Spleen (tissue), 11 donors: Measurements from ENCODE around the gene FOXK1. TPM values are rescaled to one million over a fixed set of nuclear protein-coding genes. Genes with fewer than 3 reads are reported as not detected.

Experiments
- DNase-seq: peaks from one replicate; pipeline ENCODE4 v3.0.0-alpha.2; 2020
- H3K27ac ChIP-seq, 8 donors: fragments of 200-600 bp; sonication (generic) in 7 of 8; 1 replicate in 4 of 8; 2 replicates in 4 of 8; pipeline versions ENCODE4 v1.5.0 to v1.8.0; 2016 to 2021; ENCODE audit warnings: inconsistent platforms in 4 of 8, mild to moderate bottlenecking in 4 of 8, moderate library complexity in 1 of 8
- H3K27me3 ChIP-seq, 7 donors: fragments of 200-600 bp; sonication (generic) in 6 of 7; replicated peaks in 1 of 7; 1 replicate in 4 of 7; 2 replicates in 3 of 7; pipeline versions ENCODE4 v1.5.0 to v1.8.0; 2016 to 2021; ENCODE audit warnings: inconsistent platforms in 3 of 7, mild to moderate bottlenecking in 1 of 7
- H3K36me3 ChIP-seq, 6 donors: fragments of 200-600 bp; sonication (generic) in 5 of 6; 1 replicate in 4 of 6; 2 replicates in 2 of 6; pipeline versions ENCODE4 v1.5.0 to v1.8.0; 2016 to 2021; ENCODE audit warnings: inconsistent platforms in 2 of 6
- H3K4me1 ChIP-seq, 6 donors: fragments of 200-600 bp; sonication (generic) in 5 of 6; 1 replicate in 3 of 6; 2 replicates in 3 of 6; pipeline versions ENCODE4 v1.5.0 to v1.8.0; 2016 to 2021; ENCODE audit warnings: inconsistent platforms in 3 of 6
- H3K4me3 ChIP-seq, 8 donors: fragments of 200-600 bp; sonication (generic) in 7 of 8; 1 replicate in 4 of 8; 2 replicates in 4 of 8; pipeline versions ENCODE4 v1.5.0 to v1.8.0; 2016 to 2021; ENCODE audit warnings: inconsistent platforms in 4 of 8, mild to moderate bottlenecking in 4 of 8, moderate library complexity in 2 of 8
- H3K9me3 ChIP-seq, 8 donors: fragments of 200-600 bp; sonication (generic) in 7 of 8; 1 replicate in 4 of 8; 2 replicates in 4 of 8; pipeline versions ENCODE4 v1.5.0 to v1.8.0; 2016 to 2021; ENCODE audit warnings: inconsistent platforms in 4 of 8
- POLR2A ChIP-seq, 3 donors: fragments of 450-650 bp; IDR thresholded peaks; one replicate each; pipeline ENCODE4 v1.5.1; 2017; ENCODE audit warnings: antibody characterized with exemption in 3 of 3, mild to moderate bottlenecking in 1 of 3
- POLR2AphosphoS5 ChIP-seq, 3 donors: sonication (generic); formaldehyde crosslinking; IDR thresholded peaks; one replicate each; pipeline ENCODE4 v1.5.1; 2017; ENCODE audit warnings: antibody characterized with exemption in 3 of 3
- WGBS, 5 donors: extraction: QIAGEN DNeasy Blood & Tissue Kit in 3 of 5; methylation state at CpG; one replicate each; pipeline versions ENCODE4 v1.1.5 to v1.1.7; 2013 to 2018; 5-methylcytosine and 5-hydroxymethylcytosine counted together
- intact Hi-C: fragments of 100-400 bp; cut with DNase I; formaldehyde crosslinking; loops from one replicate; pipeline ENCODE4 v1.15.0; 2023; ENCODE audit warnings: low total_unique reads
- polyA plus RNA-seq, 3 donors: library from polyadenylated mRNA; stranded (reverse); fragments of 200-250 nt; gene quantifications; one replicate each; pipeline ENCODE4 v1.2.1, GENCODE V29; 2013
- total RNA-seq, 7 donors: library from RNA; depleted of rRNA in 3 of 7; stranded (reverse); fragments of >200 nt in 3 of 7; fragmentation: NEBNext Ultra II Directional in 4 of 7; extraction: Animal tissue kit (Norgen Biotek cat#: 25700) in 4 of 7; gene quantifications; one replicate each; pipeline versions ENCODE4 v1.1.0 to v1.2.1, GENCODE V29; 2016 to 2021
- TF ChIP-seq, protein P1 (sequence below), 11 experiments: fragments of 200-600 bp in 7 of 11; fragments of 450-650 bp in 4 of 11; sonication (generic) in 4 of 11; IDR thresholded peaks in 8 of 11; conservative IDR thresholded peaks in 3 of 11; 1 replicate in 7 of 11; 2 replicates in 4 of 11; pipeline versions ENCODE4 v1.4.0 to v1.8.0; 2016 to 2021; ENCODE audit warnings: antibody characterized with exemption in 11 of 11, inconsistent platforms in 4 of 11, mild to moderate bottlenecking in 1 of 11
- donor health status: healthy with polysubstance abuse.
- donor health status: DM: no; HTN: no; CAD: no; lungs with moderate emphysema.
- donor health status: DM: no; HTN: no; CAD: no.
- donor health status: Bipolar disorder and iron deficiency.
- donor health status: healthy.
- donor health status: DM: no; HTN: no; CAD: no.
- donor health status: DM: yes; HTN: yes; CAD: no.

Gene FOXK1
- total and polyA plus RNA-seq, 10 donors: 2.6 to 46.0 (median 34.8) TPM

DNA sequence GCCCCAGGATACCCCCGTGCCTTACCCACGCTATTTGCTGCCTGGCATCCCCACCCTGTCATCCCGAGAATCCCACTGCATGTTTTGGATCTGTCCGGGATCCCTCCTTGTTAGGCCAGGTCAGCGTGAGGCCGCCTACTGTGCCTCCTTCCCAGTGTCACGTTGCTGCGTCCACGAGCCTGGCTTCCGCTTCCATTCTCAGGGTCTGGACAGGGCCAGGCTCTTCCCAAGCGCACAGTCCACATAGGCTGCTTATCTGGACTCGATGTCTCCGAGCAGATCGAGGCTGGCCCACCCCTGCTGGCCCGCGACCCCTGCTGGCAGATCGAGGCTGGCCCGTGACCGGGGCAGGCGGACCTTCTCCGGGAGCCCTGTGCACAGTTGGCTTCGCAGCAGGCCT is 27.1 kb downstream of the FOXK1 start:
- intact Hi-C loops: no loop called here
- Histone ChIP-seq H3K9me3 (no peaks in the 10 kb centered on the region), H3K27me3 (no peaks in the 10 kb centered on the region), H3K4me1 (peaks cover 20 to 97% (median 62%) of the 10 kb centered on the region in 6 donors), H3K27ac (no peak overlapping the region), H3K4me3 (no peak overlapping the region), H3K36me3 (peaks cover 0 to 25% (median 0%) of the 10 kb centered on the region in 6 donors)
- WGBS, 5 donors: 94 to 96% (median 95%) methylated on average over 22 of the region's 22 CpGs
- TF ChIP-seq, protein P1, sequence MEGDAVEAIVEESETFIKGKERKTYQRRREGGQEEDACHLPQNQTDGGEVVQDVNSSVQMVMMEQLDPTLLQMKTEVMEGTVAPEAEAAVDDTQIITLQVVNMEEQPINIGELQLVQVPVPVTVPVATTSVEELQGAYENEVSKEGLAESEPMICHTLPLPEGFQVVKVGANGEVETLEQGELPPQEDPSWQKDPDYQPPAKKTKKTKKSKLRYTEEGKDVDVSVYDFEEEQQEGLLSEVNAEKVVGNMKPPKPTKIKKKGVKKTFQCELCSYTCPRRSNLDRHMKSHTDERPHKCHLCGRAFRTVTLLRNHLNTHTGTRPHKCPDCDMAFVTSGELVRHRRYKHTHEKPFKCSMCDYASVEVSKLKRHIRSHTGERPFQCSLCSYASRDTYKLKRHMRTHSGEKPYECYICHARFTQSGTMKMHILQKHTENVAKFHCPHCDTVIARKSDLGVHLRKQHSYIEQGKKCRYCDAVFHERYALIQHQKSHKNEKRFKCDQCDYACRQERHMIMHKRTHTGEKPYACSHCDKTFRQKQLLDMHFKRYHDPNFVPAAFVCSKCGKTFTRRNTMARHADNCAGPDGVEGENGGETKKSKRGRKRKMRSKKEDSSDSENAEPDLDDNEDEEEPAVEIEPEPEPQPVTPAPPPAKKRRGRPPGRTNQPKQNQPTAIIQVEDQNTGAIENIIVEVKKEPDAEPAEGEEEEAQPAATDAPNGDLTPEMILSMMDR (IDR thresholded peaks at IDR 0.05 in 8 of 11, conservative IDR thresholded peaks at IDR 0.05 in 3 of 11): no peak
- TF ChIP-seq POLR2AphosphoS5 (IDR thresholded peaks at IDR 0.05) (peak in 1 of 3 donors; percentile 43), POLR2A (IDR thresholded peaks at IDR 0.05) (no peak)
- no peak for DNase-seq

DNA sequence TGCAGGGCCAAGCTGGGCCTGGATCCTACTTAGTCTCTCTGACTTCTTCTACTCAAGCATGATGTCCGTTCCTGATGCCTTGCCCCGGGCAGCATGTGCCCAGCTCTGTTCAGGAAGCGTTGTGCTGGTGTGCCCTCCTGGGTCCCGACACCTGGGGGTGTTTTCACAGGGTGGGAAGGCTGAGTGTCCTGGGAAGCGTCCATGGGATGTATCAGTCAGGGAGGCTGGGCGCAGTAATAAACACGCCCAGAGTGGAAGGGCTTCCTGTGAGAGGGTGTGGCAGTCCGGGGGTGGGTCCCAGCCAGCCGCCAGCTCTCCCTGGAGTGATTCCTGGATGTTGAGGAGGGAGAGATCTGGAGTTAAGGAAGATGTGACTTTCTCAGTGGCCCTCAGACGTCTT is 29.0 kb downstream of the FOXK1 start:
- no peaks in the 10 kb centered on the region for H3K9me3 ChIP-seq
- no peaks in the 10 kb centered on the region for H3K27me3 ChIP-seq
- DNase-seq: no peak
- peaks cover 0 to 25% (median 0%) of the 10 kb centered on the region in 6 donors for H3K36me3 ChIP-seq
- no peak overlapping the region for H3K4me3 ChIP-seq
- intact Hi-C loops: no loop called here
- H3K4me1 ChIP-seq: peaks cover 20 to 97% (median 69%) of the 10 kb centered on the region in 6 donors
- no peak for TF ChIP-seq POLR2A (IDR thresholded peaks at IDR 0.05)
- TF ChIP-seq POLR2AphosphoS5 (IDR thresholded peaks at IDR 0.05): no peak
- TF ChIP-seq, protein P1 (IDR thresholded peaks at IDR 0.05 in 8 of 11, conservative IDR thresholded peaks at IDR 0.05 in 3 of 11): no peak
- H3K27ac ChIP-seq: no peak overlapping the region
- WGBS, 5 donors: 90 to 94% (median 92%) methylated on average over 10 of the region's 10 CpGs

DNA sequence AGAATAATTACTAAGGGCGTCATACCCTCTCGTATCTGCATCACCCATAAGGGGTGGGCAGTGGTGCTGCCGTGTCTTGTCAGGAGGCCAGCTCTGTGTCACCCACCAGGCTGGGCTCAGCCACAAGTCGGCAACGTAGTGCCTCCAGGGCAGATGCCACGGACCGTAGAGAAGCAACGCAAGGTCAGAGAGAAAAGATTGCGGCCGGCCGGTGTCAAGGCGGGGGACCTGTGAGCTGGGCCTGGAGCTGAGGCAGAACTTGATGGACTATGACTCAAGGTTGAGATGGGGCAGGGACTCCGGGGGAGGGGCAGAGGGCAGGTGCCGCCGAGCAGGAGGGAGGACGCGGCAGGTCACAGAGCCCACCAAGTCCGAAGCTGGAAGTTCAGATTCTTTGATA is 29.5 kb downstream of the FOXK1 start:
- Histone ChIP-seq H3K9me3 (no peaks in the 10 kb centered on the region), H3K27ac (no peak overlapping the region), H3K36me3 (peaks cover 0 to 25% (median 0%) of the 10 kb centered on the region in 6 donors), H3K4me3 (no peak overlapping the region), H3K27me3 (no peaks in the 10 kb centered on the region), H3K4me1 (peaks cover 17 to 97% (median 69%) of the 10 kb centered on the region in 6 donors)
- 92 to 95% (median 93%) methylated on average over 18 of the region's 18 CpGs for WGBS, 5 donors
- intact Hi-C loops: no loop called here
- DNase-seq: no peak
- TF ChIP-seq POLR2AphosphoS5 (IDR thresholded peaks at IDR 0.05) (peak in 2 of 3 donors; percentile 11 to 56), POLR2A (IDR thresholded peaks at IDR 0.05) (no peak)
- TF ChIP-seq, protein P1 (IDR thresholded peaks at IDR 0.05 in 8 of 11, conservative IDR thresholded peaks at IDR 0.05 in 3 of 11): no peak

DNA sequence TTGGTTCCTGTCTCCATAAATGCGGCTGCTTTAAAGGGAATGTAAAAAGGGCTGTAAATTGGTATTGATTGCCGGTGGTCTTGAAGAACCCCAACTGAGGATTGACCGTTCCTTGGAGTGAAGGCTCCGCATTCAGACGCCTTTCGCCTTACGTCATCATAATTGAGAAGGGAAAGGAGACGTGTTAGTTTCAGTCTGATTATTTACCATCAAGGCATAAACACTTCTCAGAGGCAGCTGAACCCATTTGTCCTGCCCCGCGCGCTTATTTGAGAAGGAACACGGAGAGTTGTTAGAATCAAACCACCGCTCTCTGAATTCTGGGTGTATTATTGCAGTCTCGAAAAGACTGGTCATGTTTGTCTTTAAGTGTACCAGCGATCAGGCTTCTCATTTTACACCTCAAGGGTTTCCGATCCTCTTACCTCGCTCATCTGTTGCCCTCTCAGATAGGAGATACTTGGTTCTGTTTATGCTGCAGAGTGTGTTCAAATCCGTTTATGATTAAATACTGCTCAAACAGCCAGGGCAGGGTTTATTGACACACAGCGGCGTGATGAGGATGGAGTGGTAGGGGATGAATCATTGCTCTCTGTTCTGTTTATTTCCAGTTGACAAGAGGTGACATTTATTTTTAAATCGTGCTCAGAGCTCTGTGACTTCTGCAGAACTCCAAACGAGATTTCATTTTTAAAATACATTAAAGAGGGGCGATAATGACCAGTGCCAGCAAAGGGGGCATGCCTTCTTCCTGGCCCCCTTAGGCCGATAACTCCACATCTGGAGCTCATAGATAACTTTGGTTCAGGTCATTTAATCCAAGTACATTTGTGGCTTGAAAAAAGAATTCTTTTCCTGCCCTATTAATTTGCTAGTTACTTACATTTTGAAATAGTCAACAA is 30.4 kb downstream of the FOXK1 start:
- intact Hi-C loops: no loop called here
- no peak for TF ChIP-seq POLR2AphosphoS5 (IDR thresholded peaks at IDR 0.05)
- no peak for TF ChIP-seq POLR2A (IDR thresholded peaks at IDR 0.05)
- TF ChIP-seq, protein P1 (IDR thresholded peaks at IDR 0.05 in 8 of 11, conservative IDR thresholded peaks at IDR 0.05 in 3 of 11): no peak
- H3K27me3 ChIP-seq: no peaks in the 10 kb centered on the region
- peak overlapping the region in 1 of 8 donors; percentile 47 for H3K4me3 ChIP-seq
- no peaks in the 10 kb centered on the region for H3K9me3 ChIP-seq
- DNase-seq: no peak
- whole genome bisulfite sequencing, 5 donors: 63 to 81% (median 73%) methylated on average over 24 of the region's 24 CpGs
- peaks cover 0 to 26% (median 0%) of the 10 kb centered on the region in 6 donors for H3K36me3 ChIP-seq
- H3K4me1 ChIP-seq: peaks cover 15 to 97% (median 61%) of the 10 kb centered on the region in 6 donors
- peak overlapping the region in 3 of 8 donors; percentile 63 to 71 (median 67) for H3K27ac ChIP-seq
